HG02571 (cell line): Measurements from ENCODE around the gene SRD5A3.
"Not testable (repeated sequence)": the region's sequence is repeated elsewhere in the genome, so short reads cannot be mapped to it uniquely, and the experiment has no call there.

Experiments used
- ATAC-seq: cut with Tn5 transposase; IDR thresholded peaks from one replicate; pipeline ENCODE4 v1.9.1; 2021; ENCODE audit warnings: mild to moderate bottlenecking, moderate library complexity; ENCODE audit not compliant: unreplicated experiment

The SRD5A3 gene

GRCh38 chr4:55345054-55345453, 988 bp upstream of the SRD5A3 start:
- no peak for ATAC-seq

- ATAC-seq = no peak
These were observed 811 bp downstream of the SRD5A3 start for GRCh38 chr4:55346851-55347255.

- ATAC-seq = no peak
These were observed 1.7 kb downstream of the SRD5A3 start for GRCh38 chr4:55347610-55348228.

- ATAC-seq = no peak
These were observed 2.4 kb downstream of the SRD5A3 start for GRCh38 chr4:55348466-55348865.

- not testable (repeated sequence) for ATAC-seq
These were observed 4.8 kb downstream of the SRD5A3 start for GRCh38 chr4:55350870-55351269.

GRCh38 chr4:55351824-55352223, 5.8 kb downstream of the SRD5A3 start:
- no peak for ATAC-seq

GRCh38 chr4:55352726-55353125, 6.7 kb downstream of the SRD5A3 start:
- no peak for ATAC-seq

- not testable (repeated sequence) for ATAC-seq
These were observed 7.2 kb downstream of the SRD5A3 start for GRCh38 chr4:55353228-55353747.

- no peak for ATAC-seq
These were observed 8.6 kb downstream of the SRD5A3 start for GRCh38 chr4:55354648-55355047.

- ATAC-seq = no peak
These were observed 9.5 kb downstream of the SRD5A3 start for GRCh38 chr4:55355555-55355954.

GRCh38 chr4:55356991-55357461, 11.0 kb downstream of the SRD5A3 start:
- no peak for ATAC-seq

GRCh38 chr4:55358246-55358645, 12.2 kb downstream of the SRD5A3 start:
- ATAC-seq = no peak

- peak; percentile 72 for ATAC-seq
These were observed 12.6 kb downstream of the SRD5A3 start for GRCh38 chr4:55358668-55359067.

GRCh38 chr4:55359397-55359916, 13.4 kb downstream of the SRD5A3 start:
- no peak for ATAC-seq

- not testable (repeated sequence) for ATAC-seq
These were observed 16.9 kb downstream of the SRD5A3 start for GRCh38 chr4:55362938-55363337.

GRCh38 chr4:55363691-55364351, 17.8 kb downstream of the SRD5A3 start:
- ATAC-seq = no peak

GRCh38 chr4:55364691-55365344, 18.8 kb downstream of the SRD5A3 start:
- no peak for ATAC-seq

- ATAC-seq = no peak
These were observed 19.3 kb downstream of the SRD5A3 start for GRCh38 chr4:55365345-55365728.

GRCh38 chr4:55366621-55367020, 20.6 kb downstream of the SRD5A3 start:
- ATAC-seq = no peak

GRCh38 chr4:55367084-55367722, 21.2 kb downstream of the SRD5A3 start:
- ATAC-seq = no peak

- no peak for ATAC-seq
These were observed 23.9 kb downstream of the SRD5A3 start for GRCh38 chr4:55369968-55370367.
